Tibial artery (tissue), 4 donors: Measurements from ENCODE around the gene ACY1.
A peak's percentile ranks its signal among the peaks of the same experiment; 100 is the strongest.

Experiments used
- DNase-seq, 2 donors: peaks; one replicate each; pipeline ENCODE4 v3.0.0-alpha.2; 2019
- H3K27ac ChIP-seq, 2 donors: fragments of 200-600 bp; sonication (generic) in 1 of 2; 1 replicate in 1 of 2; 2 replicates in 1 of 2; pipeline ENCODE4 v1.5.1; 2018 to 2019; ENCODE audit warnings: mild to moderate bottlenecking in 1 of 2
- H3K27me3 ChIP-seq, 2 donors: fragments of 200-600 bp; sonication (generic) in 1 of 2; one replicate each; pipeline versions ENCODE4 v1.5.1 to v1.6.0; 2016 to 2019
- H3K36me3 ChIP-seq, 3 donors: fragments of 200-600 bp; sonication (generic) in 2 of 3; one replicate each; pipeline ENCODE4 v1.5.1; 2016 to 2019; ENCODE audit warnings: mild to moderate bottlenecking in 2 of 3
- H3K4me1 ChIP-seq, 4 donors: fragments of 200-600 bp; sonication (generic) in 2 of 4; 1 replicate in 3 of 4; 2 replicates in 1 of 4; pipeline ENCODE4 v1.5.1; 2016 to 2019
- H3K4me3 ChIP-seq, 2 donors: fragments of 200-600 bp; sonication (generic) in 1 of 2; 1 replicate in 1 of 2; 2 replicates in 1 of 2; pipeline ENCODE4 v1.5.1; 2018 to 2019; ENCODE audit warnings: mild to moderate bottlenecking in 2 of 2
- H3K9me3 ChIP-seq, 3 donors: fragments of 200-600 bp; sonication (generic) in 1 of 3; one replicate each; pipeline ENCODE4 v1.5.1; 2016 to 2019
- intact Hi-C: fragments of 100-400 bp; cut with DNase I; formaldehyde crosslinking; loops from one replicate; pipeline ENCODE4 v1.15.0; 2023; ENCODE audit warnings: low total_unique reads
- TF ChIP-seq, protein P1 (sequence below), 2 experiments: fragments of 200-600 bp in 1 of 2; fragments of 450-650 bp in 1 of 2; IDR thresholded peaks; one replicate each; pipeline ENCODE4 v1.5.1; 2017 to 2019; ENCODE audit warnings: antibody characterized with exemption in 2 of 2, mild to moderate bottlenecking in 1 of 2, moderate library complexity in 1 of 2

Gene ACY1

DNA sequence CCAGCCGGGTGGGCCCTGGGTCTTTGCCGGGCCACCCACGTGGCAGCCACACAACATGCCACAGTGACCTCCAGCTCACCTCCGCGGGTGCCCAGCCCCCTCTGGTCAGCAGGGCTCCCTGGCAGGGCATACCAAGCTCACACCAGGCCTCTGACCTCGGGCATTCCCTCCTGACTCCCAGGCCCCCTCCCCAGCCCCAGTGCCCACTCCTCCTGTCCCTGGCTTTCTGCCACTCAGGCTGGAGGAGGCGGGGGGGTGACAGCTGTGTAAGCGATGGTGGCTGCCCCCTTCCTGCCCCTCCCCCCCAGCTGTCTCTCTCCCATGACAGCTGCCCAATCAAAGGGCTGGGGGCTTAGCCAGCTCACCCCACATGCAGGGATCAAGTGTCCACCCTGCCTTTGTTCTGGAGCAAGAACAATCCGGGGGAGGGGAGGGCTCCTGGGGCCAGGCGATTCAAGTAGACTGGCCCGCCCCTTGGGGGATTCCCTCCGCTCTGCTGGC is 19.3 kb upstream of the ACY1 start:
- Histone ChIP-seq H3K4me3 (no peak overlapping the region), H3K27ac (no peak overlapping the region), H3K4me1 (peaks cover 0 to 49% (median 32%) of the 10 kb centered on the region in 4 donors), H3K9me3 (no peaks in the 10 kb centered on the region), H3K27me3 (no peaks in the 10 kb centered on the region), H3K36me3 (peaks cover 0 to 25% (median 21%) of the 10 kb centered on the region in 3 donors)
- no peak for DNase-seq
- intact Hi-C loops, result no loop called here
- TF ChIP-seq, protein P1, sequence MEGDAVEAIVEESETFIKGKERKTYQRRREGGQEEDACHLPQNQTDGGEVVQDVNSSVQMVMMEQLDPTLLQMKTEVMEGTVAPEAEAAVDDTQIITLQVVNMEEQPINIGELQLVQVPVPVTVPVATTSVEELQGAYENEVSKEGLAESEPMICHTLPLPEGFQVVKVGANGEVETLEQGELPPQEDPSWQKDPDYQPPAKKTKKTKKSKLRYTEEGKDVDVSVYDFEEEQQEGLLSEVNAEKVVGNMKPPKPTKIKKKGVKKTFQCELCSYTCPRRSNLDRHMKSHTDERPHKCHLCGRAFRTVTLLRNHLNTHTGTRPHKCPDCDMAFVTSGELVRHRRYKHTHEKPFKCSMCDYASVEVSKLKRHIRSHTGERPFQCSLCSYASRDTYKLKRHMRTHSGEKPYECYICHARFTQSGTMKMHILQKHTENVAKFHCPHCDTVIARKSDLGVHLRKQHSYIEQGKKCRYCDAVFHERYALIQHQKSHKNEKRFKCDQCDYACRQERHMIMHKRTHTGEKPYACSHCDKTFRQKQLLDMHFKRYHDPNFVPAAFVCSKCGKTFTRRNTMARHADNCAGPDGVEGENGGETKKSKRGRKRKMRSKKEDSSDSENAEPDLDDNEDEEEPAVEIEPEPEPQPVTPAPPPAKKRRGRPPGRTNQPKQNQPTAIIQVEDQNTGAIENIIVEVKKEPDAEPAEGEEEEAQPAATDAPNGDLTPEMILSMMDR (IDR thresholded peaks at IDR 0.05), result no peak

DNA sequence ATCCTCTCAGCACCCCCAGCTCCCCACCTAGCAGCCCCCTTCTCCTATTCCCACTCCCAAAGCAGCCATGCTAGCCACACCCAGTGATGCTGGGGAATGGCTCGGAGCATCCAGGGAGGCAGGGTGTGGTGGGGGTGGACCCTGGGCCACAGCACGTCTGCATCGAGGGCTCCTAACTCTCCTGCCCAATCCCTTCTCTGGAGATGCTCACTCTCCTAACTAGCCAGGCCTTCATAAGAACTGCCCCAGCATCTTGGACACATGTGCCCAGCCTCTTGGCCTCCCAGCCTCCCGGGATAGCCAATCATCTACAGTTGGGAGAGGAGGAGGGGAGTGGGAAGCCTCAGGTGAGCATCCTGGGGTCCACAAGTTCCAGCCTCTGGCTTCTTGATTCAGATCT is 18.8 kb upstream of the ACY1 start:
- no peak overlapping the region for H3K4me3 ChIP-seq
- intact Hi-C loops, result no loop called here
- peaks cover 0 to 49% (median 32%) of the 10 kb centered on the region in 4 donors for H3K4me1 ChIP-seq
- TF ChIP-seq, protein P1 (IDR thresholded peaks at IDR 0.05), result no peak
- no peak for DNase-seq
- H3K36me3 ChIP-seq, result peaks cover 0 to 20% (median 16%) of the 10 kb centered on the region in 3 donors
- no peaks in the 10 kb centered on the region for H3K27me3 ChIP-seq
- no peak overlapping the region for H3K27ac ChIP-seq
- H3K9me3 ChIP-seq, result no peaks in the 10 kb centered on the region

DNA sequence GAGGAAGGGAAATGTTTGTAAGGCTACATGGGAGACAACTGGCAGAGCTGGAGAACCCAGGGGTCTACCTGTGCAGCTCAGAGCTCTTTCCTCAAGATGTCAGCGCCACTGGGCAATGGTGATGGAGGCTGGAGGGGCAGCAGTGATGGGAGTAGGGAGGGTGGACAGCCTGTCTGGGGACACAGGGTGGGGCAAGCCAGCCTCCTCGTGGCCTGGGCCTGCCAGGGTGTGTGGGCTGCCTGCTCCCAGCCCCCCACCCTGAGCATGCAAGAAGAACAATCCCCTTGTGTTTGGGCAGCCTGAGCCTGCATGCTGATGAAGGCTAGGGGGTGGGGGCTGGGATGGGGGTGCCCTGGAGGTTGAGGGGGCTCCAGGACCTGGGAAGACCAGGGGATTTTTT is 17.3 kb upstream of the ACY1 start:
- no peak for DNase-seq
- peaks cover 0 to 53% (median 32%) of the 10 kb centered on the region in 4 donors for H3K4me1 ChIP-seq

DNA sequence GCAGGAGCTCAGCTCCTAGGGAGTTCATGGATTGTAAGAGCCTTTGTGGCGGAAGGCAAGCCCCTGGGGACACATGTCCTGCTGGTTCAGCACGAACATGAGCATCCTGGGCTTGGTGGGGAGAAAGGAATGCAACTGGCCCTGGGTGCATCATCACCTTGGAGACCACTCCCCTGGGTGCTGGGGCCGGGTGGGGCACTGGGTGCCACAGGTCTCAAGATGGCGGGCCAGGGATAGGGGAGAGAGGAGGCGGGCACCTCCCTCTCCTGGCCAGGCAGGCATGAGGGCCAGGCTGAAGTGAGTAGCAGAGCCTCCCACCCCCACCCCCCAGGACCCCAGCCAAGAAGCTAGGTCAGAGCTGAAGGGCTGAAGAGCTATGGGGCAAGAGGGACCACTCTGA is 16.8 kb upstream of the ACY1 start:
- intact Hi-C loops, result no loop called here
- Histone ChIP-seq H3K27me3 (no peaks in the 10 kb centered on the region), H3K4me3 (peak overlapping the region; percentile 75 to 76), H3K36me3 (peaks cover 0 to under 1% (median 0%) of the 10 kb centered on the region in 3 donors), H3K27ac (peak overlapping the region; percentile 96 to 97), H3K4me1 (peaks cover 0 to 53% (median 32%) of the 10 kb centered on the region in 4 donors), H3K9me3 (no peaks in the 10 kb centered on the region)
- no peak for DNase-seq
- TF ChIP-seq, protein P1 (IDR thresholded peaks at IDR 0.05), result no peak

More for the DNA sequence above, 17.3 kb upstream of the ACY1 start:
- TF ChIP-seq, protein P1 (IDR thresholded peaks at IDR 0.05), result no peak
- Histone ChIP-seq H3K27ac (peak overlapping the region; percentile 96 to 97), H3K4me3 (peak overlapping the region; percentile 75 to 76), H3K27me3 (no peaks in the 10 kb centered on the region), H3K36me3 (peaks cover 0 to 5% (median under 1%) of the 10 kb centered on the region in 3 donors), H3K9me3 (no peaks in the 10 kb centered on the region)
- intact Hi-C loops, result no loop called here

DNA sequence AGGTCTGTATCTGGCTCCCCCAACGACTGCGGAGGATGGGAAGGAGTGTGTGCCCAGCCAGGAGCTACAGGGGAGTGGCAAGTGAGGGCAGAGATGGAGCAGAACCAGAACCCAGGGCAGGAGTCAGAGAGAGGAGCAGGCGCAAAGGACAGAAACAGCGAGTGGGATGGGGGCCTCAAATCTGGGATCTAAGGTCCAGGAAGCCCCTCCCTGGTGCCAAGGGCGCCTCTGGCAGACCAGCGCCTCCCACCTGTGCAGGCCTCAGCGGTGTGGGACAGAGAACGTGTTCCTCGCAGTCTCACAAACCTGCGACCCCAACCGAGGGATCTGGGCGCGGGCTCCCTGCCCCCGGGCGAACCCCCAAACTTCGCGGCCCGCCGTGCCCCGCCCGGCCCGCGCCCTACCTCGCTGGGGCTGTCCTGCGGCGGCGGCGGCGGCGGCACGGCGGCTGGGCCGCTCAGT is 16.4 kb upstream of the ACY1 start:
- Histone ChIP-seq H3K9me3 (no peaks in the 10 kb centered on the region), H3K27ac (peak overlapping the region; percentile 96 to 97), H3K36me3 (no peaks in the 10 kb centered on the region), H3K27me3 (no peaks in the 10 kb centered on the region), H3K4me3 (peak overlapping the region; percentile 75 to 76), H3K4me1 (peaks cover 0 to 53% (median 32%) of the 10 kb centered on the region in 4 donors)
- TF ChIP-seq, protein P1 (IDR thresholded peaks at IDR 0.05), result no peak
- intact Hi-C loops, result no loop called here
- DNase-seq, result no peak
